OCI-LY3 (cell line): ENCODE results near the gene ANKRD33B.
A peak's percentile ranks its signal among the peaks of the same experiment; 100 is the strongest.

ENCODE experiments used
- H2AFZ ChIP-seq: fragments of 200-600, 300-600 bp; shearing (Covaris generic); 2 replicates; pipeline ENCODE4 v1.6.0; 2014; ENCODE audit warnings: antibody characterized with exemption, low read depth, low read length
- H3K27ac ChIP-seq: fragments of 200-600, 300-600 bp; sonication (generic); 2 replicates; pipeline ENCODE4 v1.5.1; 2014; ENCODE audit warnings: mild to moderate bottlenecking, low read length, moderate library complexity, mixed read lengths
- H3K27me3 ChIP-seq: fragments of 200-600, 300-600 bp; sonication (generic); 2 replicates; pipeline ENCODE4 v1.6.1; 2014; ENCODE audit warnings: low read depth, low read length, mixed read lengths
- H3K36me3 ChIP-seq: fragments of 200-600, 300-600 bp; sonication (generic); replicated peaks from 2 replicates; pipeline ENCODE3; 2014; ENCODE audit warnings: low read depth, low read length, mixed read lengths
- H3K4me1 ChIP-seq: fragments of 300-600, 200-600 bp; sonication (generic); 2 replicates; pipeline ENCODE4 v1.6.1; 2014; ENCODE audit warnings: low read length, mixed read lengths
- H3K4me2 ChIP-seq: fragments of 200-600, 300-600 bp; sonication (generic); 2 replicates; pipeline ENCODE4 v1.6.1; 2014; ENCODE audit warnings: low read length, mixed read lengths
- H3K4me3 ChIP-seq: fragments of 300-600, 200-600 bp; sonication (generic); 2 replicates; pipeline ENCODE4 v1.5.1; 2014; ENCODE audit warnings: antibody characterized with exemption, mild to moderate bottlenecking, low read length, moderate library complexity
- H3K79me2 ChIP-seq: fragments of 300-600, 200-600 bp; shearing (Covaris generic); 2 replicates; pipeline ENCODE4 v1.6.1; 2014; ENCODE audit warnings: mild to moderate bottlenecking, low read length, mixed read lengths
- H3K9ac ChIP-seq: fragments of 300-600, 200-600 bp; shearing (Covaris generic); 2 replicates; pipeline ENCODE4 v1.6.0; 2014; ENCODE audit warnings: mild to moderate bottlenecking, low read length, moderate library complexity
- H3K9me3 ChIP-seq: fragments of 200-600, 300-600 bp; shearing (Covaris generic); 2 replicates; pipeline ENCODE4 v1.6.1; 2014; ENCODE audit warnings: low read length, mixed read lengths; ENCODE audit not compliant: insufficient read depth
- H4K20me1 ChIP-seq: fragments of 200-600, 300-600 bp; sonication (generic); 2 replicates; pipeline ENCODE4 v1.6.1; 2016; ENCODE audit warnings: low read length, mixed read lengths; ENCODE audit not compliant: insufficient read depth
- CTCF ChIP-seq: fragments of 200-600, 300-600 bp; sonication (generic); IDR thresholded peaks from 2 replicates; pipeline ENCODE4 v1.5.1; 2014; ENCODE audit warnings: antibody characterized with exemption, low read length, low read depth
- EZH2phosphoT487 ChIP-seq: fragments of 200-600 bp; shearing (Covaris generic); IDR thresholded peaks from 2 replicates; pipeline ENCODE4 v1.6.1; 2018; ENCODE audit warnings: antibody characterized with exemption, mixed run types, low read depth

Gene ANKRD33B

GRCh38 chr5:10634562-10634961, 70.7 kb downstream of the ANKRD33B start:
- H2AFZ ChIP-seq: no peak overlapping the region
- H3K4me3 ChIP-seq: peak overlapping the region; percentile 45
- TF ChIP-seq CTCF (no peak), EZH2phosphoT487 (no peak)
- peak overlapping the region; percentile 33; the same call in 1 of the 2 replicates for H3K9ac ChIP-seq
- H3K4me2 ChIP-seq: peak overlapping the region; percentile 93
- H3K27ac ChIP-seq: peak overlapping the region; percentile 99
- peaks cover 75% of the 10 kb centered on the region for H3K4me1 ChIP-seq
- H4K20me1 ChIP-seq: no peaks in the 10 kb centered on the region
- no peaks in the 10 kb centered on the region for H3K9me3 ChIP-seq
- peaks cover 28% of the 10 kb centered on the region for H3K36me3 ChIP-seq
- no peaks in the 10 kb centered on the region for H3K27me3 ChIP-seq
- H3K79me2 ChIP-seq: peaks cover 73% of the 10 kb centered on the region

- Histone ChIP-seq H2AFZ (no peak overlapping the region), H3K4me1 (peaks cover 67% of the 10 kb centered on the region), H3K27ac (peak overlapping the region; percentile 99), H3K9ac (peak overlapping the region; percentile 85), H3K4me2 (peak overlapping the region; percentile 93), H3K27me3 (no peaks in the 10 kb centered on the region), H3K36me3 (peaks cover 24% of the 10 kb centered on the region), H4K20me1 (no peaks in the 10 kb centered on the region), H3K4me3 (peak overlapping the region; percentile 65), H3K79me2 (peaks cover 70% of the 10 kb centered on the region), H3K9me3 (no peaks in the 10 kb centered on the region)
- TF ChIP-seq EZH2phosphoT487 (no peak), CTCF (no peak)
Observed at GRCh38 chr5:10635257-10635866, 71.5 kb downstream of the ANKRD33B start.

GRCh38 chr5:10635867-10636350, 72.0 kb downstream of the ANKRD33B start:
- H3K36me3 ChIP-seq: peaks cover 28% of the 10 kb centered on the region
- H3K4me3 ChIP-seq: peak overlapping the region; percentile 65
- H3K4me2 ChIP-seq: peak overlapping the region; percentile 93
- H3K4me1 ChIP-seq: peaks cover 62% of the 10 kb centered on the region
- H3K27me3 ChIP-seq: no peaks in the 10 kb centered on the region
- H3K9ac ChIP-seq: peak overlapping the region; percentile 85
- peak overlapping the region; percentile 99 for H3K27ac ChIP-seq
- no peaks in the 10 kb centered on the region for H3K9me3 ChIP-seq
- H3K79me2 ChIP-seq: peaks cover 71% of the 10 kb centered on the region
- no peaks in the 10 kb centered on the region for H4K20me1 ChIP-seq
- no peak for TF ChIP-seq CTCF
- TF ChIP-seq EZH2phosphoT487: no peak
- H2AFZ ChIP-seq: no peak overlapping the region

- H3K4me1 ChIP-seq: peaks cover 56% of the 10 kb centered on the region
- TF ChIP-seq CTCF (no peak), EZH2phosphoT487 (no peak)
- peaks cover 28% of the 10 kb centered on the region for H3K36me3 ChIP-seq
- H3K9me3 ChIP-seq: no peaks in the 10 kb centered on the region
- H3K79me2 ChIP-seq: peaks cover 70% of the 10 kb centered on the region
- no peaks in the 10 kb centered on the region for H3K27me3 ChIP-seq
- H3K9ac ChIP-seq: peak overlapping the region; percentile 63
- no peak overlapping the region for H2AFZ ChIP-seq
- H3K4me3 ChIP-seq: peak overlapping the region; percentile 65
- no peaks in the 10 kb centered on the region for H4K20me1 ChIP-seq
- peak overlapping the region; percentile 99 for H3K27ac ChIP-seq
- H3K4me2 ChIP-seq: peak overlapping the region; percentile 93
Observed at GRCh38 chr5:10636363-10637142, 72.7 kb downstream of the ANKRD33B start.
